ENCODE measurements around the gene MOB3A. TPM values are rescaled to one million over a fixed set of nuclear protein-coding genes. Genes with fewer than 3 reads are reported as not detected.

MOB3A gene
- total and polyA plus RNA-seq, 4 donors = 3.4 to 8.7 (median 6.5) TPM

DNA sequence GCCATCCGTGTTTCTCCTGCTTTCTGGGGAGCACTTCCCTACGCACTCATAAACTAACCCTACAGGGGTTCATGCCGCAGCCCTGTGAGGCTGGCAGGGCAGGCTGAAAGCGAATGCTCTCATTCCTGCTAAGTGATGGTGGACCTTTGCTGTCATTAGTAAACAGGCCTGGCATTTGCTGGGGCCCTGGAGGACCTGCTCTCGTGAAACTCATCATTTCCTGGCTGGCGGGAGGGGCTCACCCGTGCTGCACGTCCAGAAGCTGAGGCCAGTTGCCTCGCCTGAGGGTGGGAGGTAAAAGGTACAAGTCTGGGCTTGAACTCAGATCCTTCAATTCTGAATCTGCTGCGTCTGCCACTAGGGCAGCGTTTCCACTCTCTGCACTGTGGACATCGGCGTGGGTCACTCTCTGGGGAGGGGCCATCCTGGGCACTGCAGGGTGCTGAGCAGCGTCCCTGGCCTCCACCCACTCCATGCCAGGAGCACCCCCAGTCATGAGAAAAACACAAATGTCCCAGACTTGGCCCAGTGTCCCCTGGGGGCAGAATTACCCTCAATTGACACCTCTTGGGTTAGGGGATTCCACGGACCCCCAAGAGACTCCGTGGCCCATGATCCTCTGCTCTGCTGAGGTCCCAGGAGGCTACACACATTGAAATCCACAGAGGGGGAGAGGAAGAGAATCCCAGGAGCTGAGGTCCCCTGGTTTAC lies 7.0 kb downstream of the MOB3A start:
- Histone ChIP-seq H3K9me3 (ENCODE audit: control insufficient read depth in 4 of 4, low read length in 3 of 4) (no peaks in the 10 kb centered on the region), H3K27ac (ENCODE audit: low read depth in 1 of 2, low read length in 2 of 2) (peak overlapping the region in 1 of 2 donors; percentile 12), H3K4me3 (ENCODE audit: low read depth in 1 of 3, low read length in 3 of 3) (no peak overlapping the region), H3K9ac (ENCODE audit: low read depth in 1 of 2, low read length in 2 of 2) (no peak overlapping the region), H3K36me3 (ENCODE audit: control insufficient read depth in 4 of 4, insufficient read depth in 3 of 4, low read depth in 1 of 4, low read length in 3 of 4) (no peaks in the 10 kb centered on the region), H3K27me3 (ENCODE audit: control insufficient read depth in 4 of 4, insufficient read depth in 4 of 4, low read length in 3 of 4) (no peaks in the 10 kb centered on the region), H3K4me1 (ENCODE audit: control insufficient read depth in 4 of 4, insufficient read depth in 4 of 4, low read length in 3 of 4) (peaks cover 0 to 22% (median 8%) of the 10 kb centered on the region in 4 donors)
- WGBS = 81% methylated on average over 16 of the region's 16 CpGs
- DNase-seq (ENCODE audit: low spot score) = no peak
- no peak for TF ChIP-seq FOXA2 (IDR thresholded peaks at IDR 0.05)
- no peak for TF ChIP-seq SP1 (IDR thresholded peaks at IDR 0.05)
- TF ChIP-seq RXRA (IDR thresholded peaks at IDR 0.05) = no peak
- TF ChIP-seq, protein P1, sequence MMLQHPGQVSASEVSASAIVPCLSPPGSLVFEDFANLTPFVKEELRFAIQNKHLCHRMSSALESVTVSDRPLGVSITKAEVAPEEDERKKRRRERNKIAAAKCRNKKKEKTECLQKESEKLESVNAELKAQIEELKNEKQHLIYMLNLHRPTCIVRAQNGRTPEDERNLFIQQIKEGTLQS (IDR thresholded peaks at IDR 0.05) = no peak
- TF ChIP-seq FOXA1 (IDR thresholded peaks at IDR 0.05) = no peak
- no peak for TF ChIP-seq RAD21 (IDR thresholded peaks at IDR 0.05)
- TF ChIP-seq REST (IDR thresholded peaks at IDR 0.05) = no peak
- TF ChIP-seq GABPA (IDR thresholded peaks at IDR 0.05 in 1 of 2, conservative IDR thresholded peaks at IDR 0.05 in 1 of 2) = no peak
- no peak for TF ChIP-seq HNF4G (IDR thresholded peaks at IDR 0.05)
- TF ChIP-seq EGR1 (IDR thresholded peaks at IDR 0.05; ENCODE audit: low read depth in 2 of 2) = no peak
- TF ChIP-seq ZBTB33 (IDR thresholded peaks at IDR 0.05) = no peak
- TF ChIP-seq HNF4A (conservative IDR thresholded peaks at IDR 0.05) = no peak

DNA sequence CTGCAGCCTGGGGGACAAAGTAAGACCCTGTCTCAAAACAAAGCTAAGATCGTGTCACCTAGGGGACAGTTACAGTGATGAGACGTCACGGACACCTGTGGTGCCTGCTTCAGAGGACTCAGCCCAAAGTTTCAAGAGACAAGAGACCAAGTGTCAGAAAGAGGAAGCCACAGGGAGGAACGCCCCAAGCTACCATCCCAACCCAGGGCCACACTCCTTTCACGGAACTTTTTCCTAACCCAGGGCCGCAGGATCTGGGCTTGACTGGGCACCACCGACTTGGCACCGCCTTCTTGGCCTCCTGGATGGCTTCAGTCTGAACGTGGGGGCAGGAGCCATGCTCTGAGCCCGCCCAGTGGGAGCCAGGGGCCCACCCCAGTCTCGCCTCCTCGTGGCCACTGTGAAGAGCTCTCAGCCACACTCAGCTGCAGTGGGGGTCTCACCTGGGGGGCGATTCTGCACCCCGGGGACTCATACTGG lies 8.5 kb downstream of the MOB3A start:
- no peak overlapping the region for H3K9ac ChIP-seq (ENCODE audit: low read depth in 1 of 2, low read length in 2 of 2)
- H3K9me3 ChIP-seq (ENCODE audit: control insufficient read depth in 4 of 4, low read length in 3 of 4) = no peaks in the 10 kb centered on the region
- WGBS = 79% methylated on average over 14 of the region's 14 CpGs
- no peaks in the 10 kb centered on the region for H3K27me3 ChIP-seq (ENCODE audit: control insufficient read depth in 4 of 4, insufficient read depth in 4 of 4, low read length in 3 of 4)
- H3K27ac ChIP-seq (ENCODE audit: low read depth in 1 of 2, low read length in 2 of 2) = peak overlapping the region; percentile 69 to 81
- no peaks in the 10 kb centered on the region for H3K36me3 ChIP-seq (ENCODE audit: control insufficient read depth in 4 of 4, insufficient read depth in 3 of 4, low read depth in 1 of 4, low read length in 3 of 4)
- DNase-seq (ENCODE audit: low spot score) = no peak
- no peak for TF ChIP-seq NR2F2 (IDR thresholded peaks at IDR 0.05)
- no peak for TF ChIP-seq JUND (IDR thresholded peaks at IDR 0.05)
- TF ChIP-seq HNF4G (IDR thresholded peaks at IDR 0.05) = no peak
- TF ChIP-seq RAD21 (IDR thresholded peaks at IDR 0.05) = no peak
- TF ChIP-seq FOXA1 (IDR thresholded peaks at IDR 0.05) = no peak
- no peak for TF ChIP-seq CTCF (IDR thresholded peaks at IDR 0.05; ENCODE audit: low read depth, low read length, missing input control)
- TF ChIP-seq YY1 (IDR thresholded peaks at IDR 0.05) = no peak
- TF ChIP-seq TAF1 (conservative IDR thresholded peaks at IDR 0.05) = no peak
- TF ChIP-seq REST (IDR thresholded peaks at IDR 0.05) = no peak
- no peak for TF ChIP-seq MAX (IDR thresholded peaks at IDR 0.05)
- TF ChIP-seq EGR1 (IDR thresholded peaks at IDR 0.05; ENCODE audit: low read depth in 2 of 2) = no peak
- TF ChIP-seq GABPA (IDR thresholded peaks at IDR 0.05 in 1 of 2, conservative IDR thresholded peaks at IDR 0.05 in 1 of 2) = no peak
- no peak overlapping the region for H3K4me3 ChIP-seq (ENCODE audit: low read depth in 1 of 3, low read length in 3 of 3)
- peaks cover 0 to 14% (median 6%) of the 10 kb centered on the region in 4 donors for H3K4me1 ChIP-seq (ENCODE audit: control insufficient read depth in 4 of 4, insufficient read depth in 4 of 4, low read length in 3 of 4)
